Upper lobe of right lung (tissue), 1 donor: Measurements from ENCODE around the gene CHD6. TPM values are rescaled to one million over a fixed set of nuclear protein-coding genes. Genes with fewer than 3 reads are reported as not detected.
A peak's percentile ranks its signal among the peaks of the same experiment; 100 is the strongest.

Source experiments
- ATAC-seq: fragments of 200-7000 bp; cut with Tn5 transposase; one replicate; pipeline ENCODE4 v1.9.1; 2020; ENCODE audit warnings: mild to moderate bottlenecking, moderate library complexity
- DNase-seq: peaks from one replicate; pipeline ENCODE4 v3.0.0-alpha.2; 2020
- H3K27ac ChIP-seq: fragments of 200-600 bp; one replicate; pipeline ENCODE4 v1.8.0; 2022
- H3K27me3 ChIP-seq: fragments of 200-600 bp; one replicate; pipeline ENCODE4 v1.8.0; 2022; ENCODE audit warnings: mild to moderate bottlenecking
- H3K36me3 ChIP-seq: fragments of 200-600 bp; one replicate; pipeline ENCODE4 v1.8.0; 2022
- H3K4me1 ChIP-seq: fragments of 200-600 bp; one replicate; pipeline ENCODE4 v1.8.0; 2022
- H3K4me3 ChIP-seq: fragments of 200-600 bp; one replicate; pipeline ENCODE4 v1.8.0; 2022; ENCODE audit warnings: mild to moderate bottlenecking
- H3K9me3 ChIP-seq: fragments of 200-600 bp; one replicate; pipeline ENCODE4 v1.8.0; 2022
- CTCF ChIP-seq: fragments of 200-600 bp; IDR thresholded peaks from one replicate; pipeline ENCODE4 v1.8.0; 2022; ENCODE audit warnings: antibody characterized with exemption
- intact Hi-C: fragments of 100-400 bp; cut with DNase I; formaldehyde crosslinking; loops from one replicate; pipeline ENCODE4 v1.11.0; 2022
- total RNA-seq: library from RNA; stranded (reverse); fragmentation: NEBNext Ultra II Directional; extraction: Animal tissue kit (Norgen Biotek cat#: 25700); gene quantifications from one replicate; pipeline ENCODE4 v1.2.1, GENCODE V29; 2021
- donor health status: DM: no; HTN: yes; CAD: no; lungs with severe emphysema.

CHD6 gene
- total RNA-seq, 1 donor from 2014 or later: 42.3 TPM

DNA sequence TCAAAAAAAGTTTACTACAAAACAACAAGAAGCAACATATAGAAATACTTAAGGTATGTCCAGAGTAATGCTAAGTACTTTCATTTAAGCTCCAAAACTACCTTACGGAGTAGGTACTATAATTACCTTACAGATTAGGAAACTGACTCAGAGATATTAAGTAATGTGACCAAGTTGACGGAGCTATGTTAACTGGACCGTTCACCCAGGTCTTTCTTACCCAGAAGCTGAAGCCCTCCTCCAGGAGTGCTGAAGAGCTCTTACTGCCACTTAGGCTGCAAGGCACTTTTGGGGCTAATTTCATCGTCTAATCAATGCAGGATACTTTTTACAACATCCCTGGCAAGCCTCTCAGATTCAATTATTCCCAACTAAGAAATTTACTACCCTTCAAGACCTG lies 123.7 kb downstream of the CHD6 start:
- DNase-seq (no peak), ATAC-seq (peak; percentile 55)
- H3K4me3 ChIP-seq: no peak overlapping the region
- peaks cover 66% of the 10 kb centered on the region for H3K36me3 ChIP-seq
- no peaks in the 10 kb centered on the region for H3K9me3 ChIP-seq
- intact Hi-C loops: no loop called here
- H3K4me1 ChIP-seq: no peaks in the 10 kb centered on the region
- H3K27ac ChIP-seq: no peak overlapping the region
- TF ChIP-seq CTCF: no peak
- H3K27me3 ChIP-seq: no peaks in the 10 kb centered on the region

DNA sequence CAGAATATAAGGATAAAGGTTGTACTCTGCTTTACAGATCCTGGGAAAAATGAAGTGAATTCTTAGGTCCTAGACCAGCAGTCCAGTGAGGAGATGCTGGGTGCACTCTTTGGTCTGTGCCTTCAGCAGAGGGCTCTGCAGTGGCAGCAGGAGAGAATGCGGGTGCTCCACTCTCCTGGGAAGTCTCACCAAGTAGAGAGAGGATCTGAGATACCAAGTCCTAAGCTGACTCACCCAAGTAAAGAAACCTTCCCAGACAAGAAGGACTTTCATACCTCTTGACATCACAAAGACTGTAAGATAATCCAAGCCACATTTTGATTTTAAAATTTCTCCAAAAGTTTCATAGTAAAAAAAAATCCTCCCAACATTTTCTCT lies 134.6 kb downstream of the CHD6 start:
- peaks cover 55% of the 10 kb centered on the region for H3K36me3 ChIP-seq

GRCh38 chr20:41482647-41483552 lies 135.3 kb downstream of the CHD6 start:
- Histone ChIP-seq H3K27ac (no peak overlapping the region), H3K9me3 (no peaks in the 10 kb centered on the region), H3K4me3 (no peak overlapping the region), H3K36me3 (peaks cover 49% of the 10 kb centered on the region), H3K27me3 (no peaks in the 10 kb centered on the region), H3K4me1 (no peaks in the 10 kb centered on the region)
- ATAC-seq (no peak), DNase-seq (no peak)
- intact Hi-C loops: no loop called here
- TF ChIP-seq CTCF: no peak

More for the DNA sequence above, 134.6 kb downstream of the CHD6 start:
- Histone ChIP-seq H3K27me3 (no peaks in the 10 kb centered on the region), H3K4me3 (no peak overlapping the region), H3K4me1 (no peaks in the 10 kb centered on the region), H3K9me3 (no peaks in the 10 kb centered on the region), H3K27ac (no peak overlapping the region)
- intact Hi-C loops: no loop called here
- ATAC-seq (no peak), DNase-seq (no peak)
- no peak for TF ChIP-seq CTCF

- no peaks in the 10 kb centered on the region for H3K27me3 ChIP-seq
- peaks cover 22% of the 10 kb centered on the region for H3K36me3 ChIP-seq
- ATAC-seq: peak; percentile 77
- no peak overlapping the region for H3K4me3 ChIP-seq
- intact Hi-C loops: no loop called here
- H3K4me1 ChIP-seq: peaks cover 15% of the 10 kb centered on the region
- no peak overlapping the region for H3K27ac ChIP-seq
- TF ChIP-seq CTCF: no peak
- no peaks in the 10 kb centered on the region for H3K9me3 ChIP-seq
- DNase-seq: no peak
Measured at GRCh38 chr20:41480054-41480770, 138.0 kb downstream of the CHD6 start.

DNA sequence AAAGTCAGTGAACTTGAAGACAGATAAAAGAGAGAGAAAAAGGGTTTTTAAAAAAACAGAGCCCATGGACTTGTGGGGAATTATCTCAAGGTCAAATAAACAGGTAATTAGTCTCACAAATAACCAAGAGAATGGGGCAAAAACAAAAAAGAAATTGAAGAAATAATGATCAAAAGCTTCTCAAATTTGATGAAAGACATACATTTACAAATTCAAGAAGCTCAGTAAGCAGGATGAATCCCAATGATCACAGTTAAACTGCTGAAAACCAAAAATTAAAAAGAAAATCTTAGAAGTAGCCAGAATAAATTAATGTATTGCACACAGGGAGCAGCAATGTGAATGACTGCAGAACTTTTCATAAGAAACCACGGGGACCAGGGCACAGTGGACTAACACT lies 139.1 kb downstream of the CHD6 start:
- Histone ChIP-seq H3K27ac (no peak overlapping the region), H3K27me3 (no peaks in the 10 kb centered on the region), H3K36me3 (peaks cover 11% of the 10 kb centered on the region), H3K4me1 (peaks cover 15% of the 10 kb centered on the region), H3K4me3 (no peak overlapping the region), H3K9me3 (no peaks in the 10 kb centered on the region)
- no peak for TF ChIP-seq CTCF
- intact Hi-C loops: no loop called here
- DNase-seq: no peak
- no peak for ATAC-seq
